GM11168 (cell line): ENCODE results near the gene TTC31.

Source experiments
- in situ Hi-C: fragments of 300-500 bp; cut with MboI; formaldehyde crosslinking; loops from one replicate; pipeline ENCODE4 v1.12.0; 2022; ENCODE audit warnings: low sequenced_read_pairs; ENCODE audit not compliant: unreplicated experiment

The TTC31 gene

GRCh38 chr2:74502147-74502719 is 19.4 kb downstream of the TTC31 start:
- in situ Hi-C loops: no loop called here

- in situ Hi-C loops: no loop called here
These were observed 20.0 kb downstream of the TTC31 start for GRCh38 chr2:74502720-74503505.

GRCh38 chr2:74503506-74504475 is 20.9 kb downstream of the TTC31 start:
- in situ Hi-C loops: no loop called here

GRCh38 chr2:74504591-74504990 is 21.7 kb downstream of the TTC31 start:
- in situ Hi-C loops: no loop called here

GRCh38 chr2:74505448-74506246 is 22.8 kb downstream of the TTC31 start:
- in situ Hi-C loops: no loop called here

GRCh38 chr2:74507145-74507925 is 24.5 kb downstream of the TTC31 start, which contains the start of gene PCGF1:
PCGF1 (minus strand) TSS chr2:74507695; CDS start chr2:74507668, 27 bp downstream.
- in situ Hi-C loops: no loop called here

GRCh38 chr2:74507926-74508520 is 25.1 kb downstream of the TTC31 start:
- in situ Hi-C loops: no loop called here

GRCh38 chr2:74510272-74510671 is 27.4 kb downstream of the TTC31 start:
- in situ Hi-C loops: no loop called here

- in situ Hi-C loops: no loop called here
These were observed 28.5 kb downstream of the TTC31 start for GRCh38 chr2:74511104-74511989.

- in situ Hi-C loops: no loop called here
These were observed 30.1 kb downstream of the TTC31 start for GRCh38 chr2:74512744-74513604.

- in situ Hi-C loops: no loop called here
These were observed 30.9 kb downstream of the TTC31 start for GRCh38 chr2:74513605-74514367.

- in situ Hi-C loops: no loop called here
These were observed 31.7 kb downstream of the TTC31 start, which contains the start of gene TLX2 for GRCh38 chr2:74514368-74515270. TLX2 (plus strand) TSS chr2:74514450; CDS start chr2:74514807, 357 bp downstream.

GRCh38 chr2:74515271-74515980 is 32.5 kb downstream of the TTC31 start:
- in situ Hi-C loops: no loop called here

- in situ Hi-C loops: no loop called here
These were observed 33.2 kb downstream of the TTC31 start for GRCh38 chr2:74515981-74516633.
